GM18861 (cell line): Measurements from ENCODE around the gene EDIL3.
A peak's percentile ranks its signal among the peaks of the same experiment; 100 is the strongest.
"Not testable (repeated sequence)": the region's sequence is repeated elsewhere in the genome, so short reads cannot be mapped to it uniquely, and the experiment has no call there.

Source experiments
- ATAC-seq: cut with Tn5 transposase; IDR thresholded peaks from one replicate; pipeline ENCODE4 v1.9.1; 2021; ENCODE audit not compliant: unreplicated experiment

The EDIL3 gene

DNA sequence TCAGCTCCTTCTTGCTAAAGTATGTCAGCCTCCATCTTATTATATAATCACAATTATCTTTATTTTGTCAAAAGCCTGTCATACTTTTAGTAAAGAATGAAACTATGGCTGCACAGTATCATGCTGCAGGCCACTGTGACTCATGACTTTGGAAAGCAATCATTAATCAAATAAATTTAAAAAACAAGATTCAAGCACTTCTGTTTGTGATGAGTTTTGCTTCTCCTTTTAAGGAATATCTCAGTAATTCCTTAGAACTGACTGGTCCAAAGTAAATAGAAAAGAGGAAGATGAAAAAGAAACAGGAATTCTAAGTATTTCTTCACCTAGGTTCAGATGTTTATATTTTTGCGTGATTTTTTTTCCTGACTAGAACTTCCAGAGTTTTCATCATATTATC, 83.1 kb downstream of the EDIL3 start:
- ATAC-seq, result no peak

DNA sequence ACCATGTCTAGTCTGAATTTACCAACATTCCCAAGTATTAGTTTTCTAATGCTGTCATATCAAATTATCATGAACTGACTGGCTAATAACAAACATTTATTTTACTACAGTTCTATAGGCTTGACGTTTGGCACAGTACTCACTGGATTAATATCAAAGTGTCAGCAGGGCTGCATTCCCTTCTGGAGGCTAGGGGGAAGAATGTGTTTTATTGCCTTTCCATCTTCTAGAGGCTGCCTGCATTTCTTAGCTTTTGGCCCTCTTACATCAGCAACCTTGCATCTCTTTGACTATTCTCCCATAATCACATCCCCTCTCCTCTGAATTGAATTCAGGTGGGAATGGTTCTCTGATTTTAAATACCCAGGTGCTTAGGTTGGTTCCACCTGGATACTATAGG, 84.7 kb downstream of the EDIL3 start:
- no peak for ATAC-seq

GRCh38 chr5:84298628-84299027, 86.1 kb downstream of the EDIL3 start:
- ATAC-seq, result no peak

DNA sequence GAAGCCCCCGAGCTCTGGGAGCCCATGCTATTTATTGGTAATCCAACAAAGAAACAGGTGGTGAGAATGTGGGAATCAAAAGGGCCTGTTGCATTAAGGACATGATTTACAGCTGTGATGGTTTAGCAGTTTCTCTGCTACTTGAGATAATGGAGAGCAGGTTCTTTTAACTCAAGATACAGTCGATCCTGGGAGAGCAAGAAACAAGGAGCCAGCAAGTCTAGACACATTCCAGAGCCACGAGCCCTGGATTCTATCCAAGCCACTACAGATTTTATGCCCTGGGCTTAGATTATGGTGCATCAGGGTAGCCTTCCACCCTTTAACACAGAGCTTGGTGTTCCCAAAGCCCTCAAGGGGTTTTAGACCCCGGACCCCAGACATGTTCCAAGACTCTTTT, 87.0 kb downstream of the EDIL3 start:
- ATAC-seq, result not testable (repeated sequence)

DNA sequence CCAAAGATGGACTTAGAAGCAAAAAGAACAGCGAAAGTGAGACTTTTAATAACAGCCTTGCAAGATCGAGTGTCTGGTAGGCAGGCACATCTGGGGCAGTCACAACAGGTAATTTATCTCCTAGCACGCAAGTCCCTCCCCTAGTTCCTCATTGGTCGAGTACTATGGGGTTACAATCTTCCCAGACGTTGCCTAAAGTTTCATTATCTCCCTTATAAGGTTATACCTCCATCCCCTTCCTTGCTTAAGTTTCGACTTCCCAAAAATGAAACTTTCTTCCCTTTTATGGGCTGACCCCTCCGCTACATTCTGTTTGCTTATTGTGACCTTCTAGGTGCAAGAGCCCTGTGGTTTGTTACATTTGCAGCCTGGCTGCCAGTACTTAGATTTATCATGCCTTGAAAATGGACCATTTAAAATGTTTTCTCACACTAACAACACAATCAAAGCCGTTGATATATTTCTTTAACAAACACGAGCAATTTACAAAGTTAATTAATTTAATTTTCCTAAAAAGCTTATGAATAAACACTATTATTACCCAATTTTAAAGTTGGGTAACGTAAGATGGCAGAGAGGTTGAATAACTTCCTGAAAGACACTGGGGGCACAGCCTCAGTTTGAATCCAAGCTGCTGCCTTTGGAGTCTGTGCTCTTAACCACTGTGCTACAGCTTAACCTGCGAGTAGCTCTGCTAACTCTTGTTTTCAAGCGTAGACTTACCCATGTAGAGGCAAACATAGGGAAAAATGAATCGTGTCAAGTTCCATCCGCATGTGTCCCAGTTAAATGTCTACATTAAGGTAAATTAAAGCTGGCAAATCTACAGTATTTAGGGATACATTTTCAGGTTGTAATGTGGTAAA, 91.7 kb downstream of the EDIL3 start:
- ATAC-seq, result no peak

DNA sequence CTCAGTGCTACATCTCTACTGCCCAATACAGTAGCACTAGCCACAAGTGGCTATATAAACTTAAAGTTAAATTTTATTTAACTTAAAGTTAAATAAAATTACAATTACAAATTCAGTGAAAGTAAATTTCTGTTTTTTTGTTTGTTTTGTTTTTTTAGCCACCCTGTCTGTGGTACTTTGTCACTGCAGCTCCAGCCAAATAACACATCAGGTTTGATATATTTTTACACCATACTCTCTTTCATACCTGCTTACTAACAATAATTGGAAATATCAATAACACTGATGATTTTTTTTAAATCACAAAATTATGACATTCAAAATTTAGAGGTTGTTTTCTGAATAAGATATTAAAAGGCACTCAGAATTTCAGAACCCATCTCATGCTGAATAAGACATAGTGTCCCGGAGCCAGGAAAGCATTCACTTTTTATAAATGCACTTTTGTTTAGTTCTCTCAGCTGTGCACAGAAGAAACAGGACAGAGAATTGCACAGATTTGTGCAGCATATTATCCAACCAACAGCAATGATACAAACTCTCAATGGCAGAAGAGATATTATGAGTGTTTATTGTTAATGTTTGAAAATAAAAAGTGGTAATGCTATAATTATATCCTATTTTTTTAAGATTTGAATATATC, 92.6 kb downstream of the EDIL3 start:
- no peak for ATAC-seq

- ATAC-seq, result no peak
These were observed 94.0 kb downstream of the EDIL3 start for GRCh38 chr5:84290673-84291072.

DNA sequence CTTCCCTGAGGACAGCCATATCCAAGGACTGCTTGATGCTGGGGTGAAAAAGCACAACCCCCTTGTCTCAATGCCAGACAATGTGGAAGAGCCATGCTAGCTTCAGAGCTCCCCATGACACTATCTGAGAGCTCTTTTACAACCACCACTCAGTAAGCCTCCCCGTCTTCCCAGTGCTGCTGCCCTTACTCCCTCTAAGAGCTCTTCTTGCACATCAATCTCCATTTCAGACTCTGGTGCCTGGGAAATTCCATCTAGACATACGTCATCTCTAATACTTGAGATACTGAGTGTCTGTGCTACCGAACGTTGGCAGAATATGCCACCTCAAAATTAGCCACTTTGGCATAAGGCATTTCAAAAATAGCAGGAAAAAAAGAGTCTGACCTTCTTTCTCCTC, 94.5 kb downstream of the EDIL3 start:
- ATAC-seq, result no peak

DNA sequence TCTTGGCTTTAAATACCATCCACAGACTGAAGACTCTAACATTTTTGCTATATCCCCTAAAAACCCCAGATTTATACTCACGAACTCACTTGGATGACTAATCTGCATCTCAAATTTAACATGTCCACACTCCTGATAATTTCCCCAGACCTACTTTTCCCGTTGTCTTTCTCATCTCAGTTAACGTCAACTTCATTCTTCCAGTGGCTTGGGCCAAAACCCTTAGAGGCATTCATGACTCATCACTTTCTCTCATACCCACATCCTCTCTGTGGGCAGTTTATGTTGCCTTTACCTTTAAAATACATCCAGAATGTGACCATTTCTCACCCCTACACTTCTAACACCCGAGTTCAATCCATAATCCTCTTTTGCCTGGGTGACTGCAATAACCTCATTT, 96.7 kb downstream of the EDIL3 start:
- peak; percentile 96 for ATAC-seq

DNA sequence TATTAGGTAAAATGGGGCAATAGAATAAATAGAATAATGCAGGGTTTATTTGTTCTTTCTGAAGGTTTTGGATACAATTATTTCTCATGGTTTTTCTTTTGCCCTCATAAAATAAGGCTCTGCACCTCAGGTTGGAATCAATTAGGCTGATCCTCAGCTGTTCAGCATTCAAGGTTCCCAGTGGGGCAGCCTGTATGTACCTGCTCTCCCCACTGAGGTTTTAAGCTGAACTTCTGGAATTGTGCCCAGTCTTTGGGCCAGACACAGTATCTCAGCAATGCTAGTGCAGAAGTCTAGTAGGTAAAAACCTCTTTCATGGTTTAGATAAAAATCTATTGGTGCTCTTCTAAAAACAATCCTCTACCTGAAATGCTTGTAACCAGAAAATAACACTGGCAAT, 98.0 kb downstream of the EDIL3 start:
- no peak for ATAC-seq

DNA sequence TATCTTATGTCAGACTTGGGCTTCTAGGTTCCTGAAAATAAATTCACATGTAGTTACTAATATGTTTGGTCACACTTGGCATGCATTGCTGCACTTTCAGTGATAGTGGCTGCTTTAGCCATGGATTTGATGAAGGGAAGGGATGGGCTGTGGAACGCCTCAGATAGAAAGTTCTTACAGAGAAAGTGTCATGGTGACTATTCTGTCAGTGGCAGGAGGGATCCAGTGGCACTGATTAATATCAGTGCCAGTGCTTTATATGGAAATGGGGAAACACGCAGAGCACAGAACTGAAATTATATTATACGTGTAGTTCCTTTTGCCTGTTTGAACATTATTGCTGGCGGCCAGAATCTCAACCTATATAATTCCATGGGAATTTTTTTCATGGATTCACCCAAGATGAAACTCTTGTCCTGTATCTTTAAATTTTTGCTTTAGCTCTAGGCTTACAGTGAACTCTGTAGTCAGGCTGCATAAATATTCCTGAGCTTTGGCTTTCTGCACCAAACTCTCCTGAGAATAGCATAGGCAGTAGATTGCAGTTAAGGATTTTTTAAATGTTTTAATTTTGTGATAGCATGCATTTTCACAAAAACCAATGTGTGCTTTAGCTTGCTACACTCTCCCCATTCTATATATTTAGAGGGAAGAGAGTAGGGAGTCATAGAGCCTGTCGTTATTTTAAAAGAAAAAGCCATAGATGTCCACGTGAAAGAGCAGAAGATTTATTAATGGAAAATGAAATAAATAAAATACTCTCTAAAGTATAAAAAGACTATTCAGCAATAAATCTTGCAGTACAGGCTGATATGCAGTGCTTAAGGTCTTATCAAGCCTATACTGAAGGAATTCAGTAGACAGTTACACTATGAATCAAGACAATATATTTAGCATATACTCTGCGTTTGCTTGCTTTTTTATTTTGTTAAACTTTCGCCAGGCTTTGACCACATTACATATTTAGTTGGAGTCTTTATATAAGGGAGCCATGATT, 98.7 kb downstream of the EDIL3 start:
- ATAC-seq, result no peak

DNA sequence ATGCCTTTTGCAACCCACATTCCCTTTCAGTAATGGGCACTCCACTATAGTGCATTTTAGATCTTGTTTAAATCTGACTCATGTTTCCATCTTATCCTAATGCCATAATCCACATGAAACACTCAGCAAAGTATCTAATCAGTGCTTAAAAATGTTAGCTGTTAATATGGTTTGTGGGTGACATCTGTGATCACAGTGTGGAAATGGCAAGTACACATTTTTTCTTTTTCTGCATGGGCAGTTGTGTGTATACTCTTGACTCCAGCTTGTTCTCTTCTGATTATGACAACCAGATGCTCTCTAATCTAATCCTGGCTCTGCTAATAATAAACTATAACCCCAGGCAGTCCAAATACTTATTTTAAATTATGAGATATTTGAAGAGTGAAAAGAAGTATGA, 103.3 kb downstream of the EDIL3 start:
- no peak for ATAC-seq

DNA sequence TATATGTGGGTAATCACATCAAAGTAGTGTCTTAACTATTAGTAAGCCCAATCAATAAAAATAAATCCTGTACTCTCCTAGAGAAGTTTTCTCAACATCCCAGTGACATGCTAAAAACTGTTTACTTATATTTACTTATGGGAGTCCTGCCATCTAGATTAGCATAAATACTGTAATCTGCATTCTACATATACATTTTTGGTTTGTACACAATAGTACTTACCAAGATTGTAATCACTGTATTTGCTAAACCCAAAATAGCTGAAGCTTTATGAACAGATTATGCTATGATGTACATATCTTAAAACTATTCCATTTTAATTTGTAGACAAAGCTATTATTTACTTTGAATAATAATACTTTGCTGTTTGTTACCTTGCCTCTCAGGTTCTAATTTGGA, 105.4 kb downstream of the EDIL3 start:
- ATAC-seq, result no peak

DNA sequence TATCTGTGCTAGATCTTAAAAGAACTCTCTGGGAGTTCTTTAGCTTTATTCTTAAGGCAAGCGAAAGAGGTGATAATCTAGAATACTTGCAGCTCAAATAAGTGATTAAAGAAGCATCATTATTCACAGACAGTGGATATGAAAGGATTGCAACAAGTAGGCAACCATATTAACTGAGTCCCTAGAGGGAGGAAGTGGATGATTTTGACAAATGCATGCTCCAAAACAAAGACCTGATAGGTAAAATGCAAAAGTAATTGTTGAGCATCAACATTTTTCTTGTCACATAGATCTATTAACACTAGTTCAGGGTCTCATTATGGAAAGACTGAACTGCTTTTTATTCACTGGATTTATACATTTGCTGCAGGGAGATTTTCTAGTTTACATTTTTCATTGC, 109.1 kb downstream of the EDIL3 start:
- ATAC-seq, result no peak

GRCh38 chr5:84274585-84275468, 109.9 kb downstream of the EDIL3 start:
- peak; percentile 47 for ATAC-seq

- ATAC-seq, result peak; percentile 50
These were observed 111.2 kb downstream of the EDIL3 start for GRCh38 chr5:84273517-84273883.

DNA sequence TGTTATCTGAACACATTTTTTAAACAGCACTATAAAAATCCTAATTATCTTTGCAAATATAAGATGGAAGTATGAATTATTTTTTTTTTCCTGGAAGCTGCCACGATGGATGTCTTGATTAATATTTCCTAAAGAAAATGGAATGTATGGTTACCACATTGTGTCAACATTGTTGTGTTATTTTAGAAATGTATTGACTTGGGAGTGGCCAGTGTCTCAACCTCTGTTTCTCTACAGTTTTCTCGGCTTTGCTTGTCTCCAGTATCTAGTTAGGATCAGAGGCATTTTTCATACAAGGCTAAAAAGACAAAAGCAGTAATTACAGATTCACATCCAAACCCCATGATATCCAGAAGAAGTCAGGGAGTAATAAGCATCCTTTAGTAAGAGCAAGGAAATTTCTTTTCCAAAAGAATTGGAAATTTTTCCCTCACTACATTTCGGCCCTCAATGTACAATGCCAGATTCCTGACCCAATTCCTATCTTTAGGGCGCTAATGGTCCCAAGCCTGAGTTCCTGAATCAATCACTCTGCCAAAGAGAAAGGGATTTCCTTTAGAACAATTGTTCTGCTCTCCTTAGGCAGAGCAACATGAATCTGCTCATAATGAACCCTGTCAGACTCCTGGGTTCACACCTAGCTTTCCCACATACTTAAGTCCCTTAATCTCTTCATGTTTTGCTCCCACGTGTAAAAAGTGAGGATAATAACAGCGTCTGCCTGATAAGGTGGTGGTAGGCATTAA, 111.7 kb downstream of the EDIL3 start:
- ATAC-seq, result no peak

- no peak for ATAC-seq
These were observed 118.7 kb downstream of the EDIL3 start for GRCh38 chr5:84265739-84266550.

GRCh38 chr5:84265130-84265529, 119.5 kb downstream of the EDIL3 start:
- no peak for ATAC-seq
